Gastrocnemius medialis (tissue), 4 donors: Measurements from ENCODE around the gene KIRREL3. TPM values are rescaled to one million over a fixed set of nuclear protein-coding genes. Genes with fewer than 3 reads are reported as not detected.
A peak's percentile ranks its signal among the peaks of the same experiment; 100 is the strongest.
"Not testable (repeated sequence)": the region's sequence is repeated elsewhere in the genome, so short reads cannot be mapped to it uniquely, and the experiment has no call there.

ENCODE experiments used
- ATAC-seq, 2 donors: fragments of 150-250 bp; one replicate each; pipeline ENCODE4 v1.9.1; 2016
- DNase-seq, 2 donors: peaks; one replicate each; pipeline ENCODE4 v3.0.0-alpha.2; 2019
- H3K27ac ChIP-seq, 4 donors: fragments of 200-600 bp; sonication (generic); 1 replicate in 1 of 4; 2 replicates in 3 of 4; pipeline ENCODE4 v1.5.1; 2016 to 2018; ENCODE audit warnings: mild to moderate bottlenecking in 2 of 4, moderate library complexity in 1 of 4
- H3K27me3 ChIP-seq, 3 donors: fragments of 200-600 bp; sonication (generic) in 2 of 3; 1 replicate in 1 of 3; 2 replicates in 2 of 3; pipeline versions ENCODE4 v1.5.1 to v1.6.0; 2016 to 2019; ENCODE audit warnings: mild to moderate bottlenecking in 1 of 3, moderate library complexity in 1 of 3
- H3K36me3 ChIP-seq, 2 donors: fragments of 200-600 bp; sonication (generic) in 1 of 2; one replicate each; pipeline ENCODE4 v1.5.1; 2017 to 2018
- H3K4me1 ChIP-seq, 2 donors: fragments of 200-600 bp; sonication (generic) in 1 of 2; one replicate each; pipeline ENCODE4 v1.5.1; 2016 to 2017; ENCODE audit warnings: mild to moderate bottlenecking in 2 of 2
- H3K4me3 ChIP-seq, 4 donors: fragments of 200-600 bp; sonication (generic) in 3 of 4; 1 replicate in 1 of 4; 2 replicates in 3 of 4; pipeline ENCODE4 v1.5.1; 2016 to 2019; ENCODE audit warnings: mild to moderate bottlenecking in 2 of 4
- H3K9me3 ChIP-seq, 3 donors: fragments of 200-600 bp; sonication (generic) in 2 of 3; 1 replicate in 1 of 3; 2 replicates in 2 of 3; pipeline ENCODE4 v1.5.1; 2016 to 2019
- CTCF ChIP-seq, 5 experiments: fragments of 450-650 bp in 3 of 5; fragments of 200-600 bp in 2 of 5; sonication (generic) in 2 of 5; IDR thresholded peaks in 4 of 5; conservative IDR thresholded peaks in 1 of 5; 1 replicate in 4 of 5; 2 replicates in 1 of 5; pipeline ENCODE4 v1.5.1; 2016 to 2019; ENCODE audit warnings: antibody characterized with exemption in 5 of 5, mild to moderate bottlenecking in 3 of 5, moderate library complexity in 3 of 5
- POLR2A ChIP-seq, 2 donors: fragments of 450-650 bp; IDR thresholded peaks; one replicate each; pipeline ENCODE4 v1.6.1; 2017; ENCODE audit warnings: antibody characterized with exemption in 2 of 2, mild to moderate bottlenecking in 2 of 2, moderate library complexity in 2 of 2
- in situ Hi-C, 4 donors: fragments of 200-750 bp; cut with MboI; loops; one replicate each; pipeline versions ENCODE4 v1.15.0 to v1.8.0; 2017; ENCODE audit warnings: low sequenced_read_pairs in 4 of 4
- intact Hi-C: fragments of 100-400 bp; cut with DNase I; formaldehyde crosslinking; loops from one replicate; pipeline ENCODE4 v1.15.1; 2023; ENCODE audit warnings: low total_unique reads
- microRNA-seq, 2 donors: library from miRNA; unstranded; fragments of <30 nt; microRNA quantifications; one replicate each; pipeline ENCODE4, GENCODE V29; 2016; ENCODE audit warnings: borderline replicate concordance in 2 of 2
- total RNA-seq, 4 donors: library from RNA; depleted of rRNA; stranded (reverse); fragments of >200 nt; gene quantifications; one replicate each; pipeline versions ENCODE4 v1.1.0 to v1.2.3, GENCODE V29; 2016

KIRREL3 gene
- total RNA-seq, 4 donors from 2014 or later = 0.10 TPM; not detected in 3

- intact Hi-C loops = no loop called here
- Histone ChIP-seq H3K9me3 (no peaks in the 10 kb centered on the region), H3K4me1 (no peaks in the 10 kb centered on the region), H3K27ac (no peak overlapping the region), H3K4me3 (no peak overlapping the region), H3K27me3 (no peaks in the 10 kb centered on the region), H3K36me3 (no peaks in the 10 kb centered on the region)
- DNase-seq = no peak
- no peak for ATAC-seq
- in situ Hi-C loops = no loop called here
- TF ChIP-seq POLR2A (IDR thresholded peaks at IDR 0.05) (no peak), CTCF (IDR thresholded peaks at IDR 0.05 in 4 of 5, conservative IDR thresholded peaks at IDR 0.05 in 1 of 5) (no peak)
Observed at GRCh38 chr11:126375726-126376125, 624.8 kb downstream of the KIRREL3 start.

GRCh38 chr11:126374562-126375300, 625.8 kb downstream of the KIRREL3 start:
- H3K4me3 ChIP-seq, H3K27me3 ChIP-seq, H3K9me3 ChIP-seq, H3K36me3 ChIP-seq, H3K27ac ChIP-seq, DNase-seq, H3K4me1 ChIP-seq, intact Hi-C loops, in situ Hi-C loops: not testable (repeated sequence)
- peak in 1 of 2 donors; percentile 30 for ATAC-seq

GRCh38 chr11:126373389-126374066, 627.0 kb downstream of the KIRREL3 start:
- in situ Hi-C loops, ATAC-seq, intact Hi-C loops: not testable (repeated sequence)

More at GRCh38 chr11:126373389-126374066, 627.0 kb downstream of the KIRREL3 start:
- DNase-seq, H3K9me3 ChIP-seq, H3K27me3 ChIP-seq, H3K4me3 ChIP-seq, H3K4me1 ChIP-seq, H3K36me3 ChIP-seq, H3K27ac ChIP-seq: not testable (repeated sequence)

Small RNA genes within 50 kb of the gene (microRNA-seq; reads per million reads assigned to microRNA genes)
- 0 reads per million in 2 donors for gene MIR3167
